ENCODE measurements around the gene ZNF48. TPM values are rescaled to one million over a fixed set of nuclear protein-coding genes. Genes with fewer than 3 reads are reported as not detected.
A peak's percentile ranks its signal among the peaks of the same experiment; 100 is the strongest.

Gene ZNF48
- total RNA-seq, 1 donor from 2014 or later: 13.0 TPM

- H3K4me3 Mint-ChIP-seq: peak overlapping the region; percentile 95
- peaks cover 48% of the 10 kb centered on the region for H3K4me1 Mint-ChIP-seq
- intact Hi-C loops (cut with micrococcal nuclease): loop anchor here (1.0 kb wide), 3 partner anchors 14 to 83 kb away; partner anchors contain the start of gene DCTPP1
- ChIA-PET CTCF (interaction anchor here (1.2 to 2.1 kb wide), 2 partner anchors 14 to 15 kb away, joined by 3 to 7 read pairs; partner anchors contain the start of gene DCTPP1), POLR2A (interaction anchor here (0.7 to 8.9 kb wide), 15 partner anchors 10 to 214 kb away, joined by 3 to 186 read pairs (median 6); partner anchors contain the start of genes DCTPP1, ITGAL, PRR14 and ZNF688)
- no peaks in the 10 kb centered on the region for H3K27me3 Mint-ChIP-seq
- no peak for ATAC-seq (ENCODE audit: low read depth)
- TF ChIP-seq, protein P1, sequence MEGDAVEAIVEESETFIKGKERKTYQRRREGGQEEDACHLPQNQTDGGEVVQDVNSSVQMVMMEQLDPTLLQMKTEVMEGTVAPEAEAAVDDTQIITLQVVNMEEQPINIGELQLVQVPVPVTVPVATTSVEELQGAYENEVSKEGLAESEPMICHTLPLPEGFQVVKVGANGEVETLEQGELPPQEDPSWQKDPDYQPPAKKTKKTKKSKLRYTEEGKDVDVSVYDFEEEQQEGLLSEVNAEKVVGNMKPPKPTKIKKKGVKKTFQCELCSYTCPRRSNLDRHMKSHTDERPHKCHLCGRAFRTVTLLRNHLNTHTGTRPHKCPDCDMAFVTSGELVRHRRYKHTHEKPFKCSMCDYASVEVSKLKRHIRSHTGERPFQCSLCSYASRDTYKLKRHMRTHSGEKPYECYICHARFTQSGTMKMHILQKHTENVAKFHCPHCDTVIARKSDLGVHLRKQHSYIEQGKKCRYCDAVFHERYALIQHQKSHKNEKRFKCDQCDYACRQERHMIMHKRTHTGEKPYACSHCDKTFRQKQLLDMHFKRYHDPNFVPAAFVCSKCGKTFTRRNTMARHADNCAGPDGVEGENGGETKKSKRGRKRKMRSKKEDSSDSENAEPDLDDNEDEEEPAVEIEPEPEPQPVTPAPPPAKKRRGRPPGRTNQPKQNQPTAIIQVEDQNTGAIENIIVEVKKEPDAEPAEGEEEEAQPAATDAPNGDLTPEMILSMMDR (IDR thresholded peaks at IDR 0.05): no peak
- peak overlapping the region; percentile 56 for H3K27ac Mint-ChIP-seq
- DNase-seq: no peak
- H3K36me3 Mint-ChIP-seq (ENCODE audit: low read depth): peaks cover 27% of the 10 kb centered on the region
- no peaks in the 10 kb centered on the region for H3K9me3 Mint-ChIP-seq
Observed at GRCh38 chr16:30444231-30445148, 49.3 kb downstream of the ZNF48 start.

DNA sequence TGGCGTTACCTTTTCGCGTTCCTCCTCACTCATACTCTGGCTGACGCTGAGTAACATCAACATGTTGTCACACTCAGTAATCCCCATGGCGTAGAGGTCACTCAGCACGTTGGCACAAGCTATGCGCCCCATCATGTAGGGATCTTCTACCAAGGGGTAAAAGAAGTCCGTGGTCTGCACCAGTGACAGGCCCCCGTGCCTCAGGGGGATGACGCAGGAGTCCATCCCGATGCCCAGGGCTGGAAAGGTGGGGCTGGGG, 49.9 kb downstream of the ZNF48 start:
- Mint-ChIP-seq H3K27me3 (no peaks in the 10 kb centered on the region), H3K4me3 (peak overlapping the region; percentile 95), H3K36me3 (ENCODE audit: low read depth) (peaks cover 27% of the 10 kb centered on the region), H3K27ac (peak overlapping the region; percentile 56), H3K9me3 (no peaks in the 10 kb centered on the region), H3K4me1 (peaks cover 45% of the 10 kb centered on the region)
- no peak for ATAC-seq (ENCODE audit: low read depth)
- CTCF ChIA-PET: interaction anchor here (0.6 to 2.1 kb wide), 3 partner anchors 14 to 83 kb away, joined by 3 to 7 read pairs (median 3); no protein-coding TSS in a partner anchor
- DNase-seq: no peak
- POLR2A ChIA-PET: interaction anchor here (0.7 to 8.9 kb wide), 14 partner anchors 12 to 214 kb away, joined by 3 to 186 read pairs (median 6); partner anchors contain the start of genes DCTPP1, ITGAL, PRR14 and ZNF688
- intact Hi-C loops (cut with micrococcal nuclease): loop anchor here (1.0 kb wide), 3 partner anchors 15 to 82 kb away; partner anchors contain the start of gene DCTPP1
- TF ChIP-seq, protein P1 (IDR thresholded peaks at IDR 0.05): no peak

DNA sequence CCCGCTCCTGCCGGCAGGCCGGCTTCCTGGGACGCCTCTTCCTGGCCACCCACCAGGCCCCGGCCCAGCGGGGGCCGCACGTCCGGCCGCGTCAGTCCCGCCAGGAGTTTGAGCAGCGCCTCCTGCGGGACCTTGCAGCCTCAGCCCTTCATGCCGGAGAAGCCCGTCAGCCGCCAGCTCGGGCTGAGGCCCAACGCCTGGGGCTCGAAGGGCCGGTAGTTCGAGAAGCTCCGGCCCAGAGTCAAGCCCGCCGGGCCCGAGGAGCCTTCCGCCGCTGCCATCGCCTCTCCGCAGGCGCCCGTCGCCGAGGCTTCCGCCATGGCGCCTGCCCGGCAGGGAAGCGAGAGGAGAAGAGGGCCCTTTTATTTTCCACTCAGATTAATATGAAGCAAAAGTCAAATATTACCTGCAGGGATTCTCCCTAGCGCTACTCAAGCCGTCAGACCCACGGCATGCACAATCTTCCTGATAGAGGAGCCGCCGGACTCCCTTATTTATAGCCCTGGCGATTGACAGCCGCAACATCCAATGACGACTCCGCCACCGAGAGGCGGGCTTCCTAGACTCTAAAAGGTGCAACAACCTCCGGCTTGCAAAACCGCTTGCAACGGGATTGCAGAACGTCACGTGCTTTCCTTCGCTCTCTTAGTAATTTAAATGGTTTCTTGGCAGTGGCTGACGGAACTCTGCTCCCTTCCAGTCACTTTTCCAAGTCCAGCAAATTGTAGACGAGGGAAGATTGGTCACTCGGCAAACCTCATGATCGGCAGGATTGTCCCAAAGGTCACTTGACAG, 50.4 kb downstream of the ZNF48 start, which contains the start of gene SEPHS2:
Gene SEPHS2, minus strand, starts transcription at position 467 of the 795 bp plus-strand sequence. Its CDS starts 147 bp downstream, at position 320.
- ChIA-PET CTCF (interaction anchor here (0.6 to 2.1 kb wide), 4 partner anchors 13 to 83 kb away, joined by 3 to 7 read pairs (median 4); partner anchors contain the start of gene DCTPP1), POLR2A (interaction anchor here (0.7 to 8.9 kb wide), 17 partner anchors 11 to 213 kb away, joined by 3 to 186 read pairs (median 6); partner anchors contain the start of genes DCTPP1, ITGAL, PRR14 and ZNF688)
- Mint-ChIP-seq H3K36me3 (ENCODE audit: low read depth) (peaks cover 27% of the 10 kb centered on the region), H3K27ac (peak within 1 kb of the TSS; percentile 96), H3K4me1 (peaks cover 45% of the 10 kb centered on the region), H3K9me3 (no peaks in the 10 kb centered on the region), H3K4me3 (peak within 1 kb of the TSS; percentile 95), H3K27me3 (no peaks in the 10 kb centered on the region)
- ATAC-seq (ENCODE audit: low read depth): peak; percentile 96
- intact Hi-C loops (cut with micrococcal nuclease): loop anchor here (1.0 kb wide), 3 partner anchors 15 to 82 kb away; partner anchors contain the start of gene DCTPP1
- peak; percentile 87 for DNase-seq
- TF ChIP-seq, protein P1 (IDR thresholded peaks at IDR 0.05): no peak

- CTCF ChIA-PET: interaction anchor here (1.6 to 2.1 kb wide), 2 partner anchors 13 to 16 kb away, joined by 6 to 7 read pairs; partner anchors contain the start of gene DCTPP1
- peak overlapping the region; percentile 96 for H3K27ac Mint-ChIP-seq
- no peaks in the 10 kb centered on the region for H3K9me3 Mint-ChIP-seq
- H3K4me1 Mint-ChIP-seq: peaks cover 49% of the 10 kb centered on the region
- H3K36me3 Mint-ChIP-seq (ENCODE audit: low read depth): peaks cover 27% of the 10 kb centered on the region
- H3K4me3 Mint-ChIP-seq: peak overlapping the region; percentile 95
- intact Hi-C loops (cut with micrococcal nuclease): no loop called here
- DNase-seq (no peak), ATAC-seq (ENCODE audit: low read depth) (no peak)
- H3K27me3 Mint-ChIP-seq: no peaks in the 10 kb centered on the region
- TF ChIP-seq, protein P1 (IDR thresholded peaks at IDR 0.05): no peak
- POLR2A ChIA-PET: interaction anchor here (0.9 to 8.9 kb wide), 12 partner anchors 10 to 204 kb away, joined by 3 to 186 read pairs (median 8); partner anchors contain the start of genes DCTPP1, ITGAL, PRR14 and ZNF747
Observed at GRCh38 chr16:30446203-30446595, 51.0 kb downstream of the ZNF48 start.

Data from activated B cell treated with CpG ODN at 0.5 μM for 24 hours (primary cell).